Stimulated activated CD8-positive, alpha-beta memory T cell treated with anti-CD3 and anti-CD28 coated beads, Interleukin-4, amount 100 ng/mL, for 1 hour (primary cell): Measurements from ENCODE around the gene GPATCH2.
"Not testable (repeated sequence)": the region's sequence is repeated elsewhere in the genome, so short reads cannot be mapped to it uniquely, and the experiment has no call there.

Experiments
- DNase-seq, 2 donors: peaks; one replicate each; pipeline ENCODE4 v3.0.0-alpha.2; 2020; ENCODE audit warnings: low read depth in 2 of 2, low spot score in 1 of 2

GPATCH2 gene

GRCh38 chr1:217584286-217584811 is 46.5 kb downstream of the GPATCH2 start:
- DNase-seq = not testable (repeated sequence)

DNA sequence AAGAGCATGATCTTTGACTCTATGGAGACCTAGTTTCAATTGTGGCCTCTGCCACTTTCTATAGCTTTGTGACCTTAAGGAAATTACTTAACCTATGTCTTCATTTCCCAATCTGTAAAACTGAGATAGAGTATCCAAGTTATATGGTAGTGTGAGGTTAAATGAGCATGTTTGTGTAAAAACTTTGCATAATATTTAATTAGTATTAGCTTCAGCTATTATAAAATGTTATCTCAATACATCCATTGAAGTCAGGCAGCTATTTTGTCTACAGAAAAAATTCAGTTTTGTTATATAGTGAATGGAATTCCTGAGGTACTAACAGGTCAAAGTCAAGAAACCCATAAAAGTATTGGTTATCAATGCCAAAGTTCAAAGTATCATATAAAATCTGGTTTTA is 53.6 kb downstream of the GPATCH2 start:
- no peak for DNase-seq

GRCh38 chr1:217574265-217574949 is 56.5 kb downstream of the GPATCH2 start:
- no peak for DNase-seq

DNA sequence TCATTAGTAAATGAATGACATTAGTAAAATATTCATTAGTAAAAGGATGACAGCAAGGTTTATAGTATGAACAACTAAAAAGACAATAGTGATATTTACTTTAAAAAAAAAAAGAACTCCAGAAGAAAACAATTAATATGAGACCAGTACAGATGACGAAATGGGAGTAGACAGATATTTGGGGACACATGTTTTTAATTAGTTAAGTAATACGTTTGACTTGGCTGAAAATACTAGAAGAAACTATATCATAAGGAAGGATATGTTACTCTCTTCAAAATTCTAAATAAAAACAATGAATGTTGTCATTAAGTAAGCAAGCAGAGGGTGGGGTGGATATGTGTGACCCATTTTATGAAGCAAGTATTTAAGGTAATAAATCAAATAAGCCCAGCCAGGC is 61.9 kb downstream of the GPATCH2 start:
- no peak for DNase-seq

- DNase-seq = no peak
Measured at GRCh38 chr1:217568200-217568599, 62.7 kb downstream of the GPATCH2 start.

- DNase-seq = no peak
Measured at GRCh38 chr1:217564833-217565232, 66.1 kb downstream of the GPATCH2 start.

- no peak for DNase-seq
Measured at GRCh38 chr1:217564207-217564606, 66.7 kb downstream of the GPATCH2 start.

DNA sequence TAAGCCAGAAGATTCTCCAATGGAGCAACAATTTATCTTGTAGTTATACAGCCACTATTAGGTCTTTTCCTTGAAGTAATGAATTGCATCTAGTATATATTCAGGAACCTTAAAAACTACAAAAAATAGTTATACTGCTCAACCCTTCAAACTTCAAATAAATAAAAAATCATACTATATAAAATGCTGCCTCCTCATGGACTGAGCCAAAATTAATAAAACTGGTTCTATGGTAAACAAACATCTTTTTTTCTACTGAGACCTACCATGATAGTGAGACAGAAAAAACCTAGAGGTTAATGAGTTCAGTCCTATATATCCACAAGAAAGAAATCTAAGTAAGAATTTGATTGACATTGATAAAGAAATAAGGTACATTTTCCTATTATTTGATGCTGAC is 67.7 kb downstream of the GPATCH2 start:
- DNase-seq = no peak

DNA sequence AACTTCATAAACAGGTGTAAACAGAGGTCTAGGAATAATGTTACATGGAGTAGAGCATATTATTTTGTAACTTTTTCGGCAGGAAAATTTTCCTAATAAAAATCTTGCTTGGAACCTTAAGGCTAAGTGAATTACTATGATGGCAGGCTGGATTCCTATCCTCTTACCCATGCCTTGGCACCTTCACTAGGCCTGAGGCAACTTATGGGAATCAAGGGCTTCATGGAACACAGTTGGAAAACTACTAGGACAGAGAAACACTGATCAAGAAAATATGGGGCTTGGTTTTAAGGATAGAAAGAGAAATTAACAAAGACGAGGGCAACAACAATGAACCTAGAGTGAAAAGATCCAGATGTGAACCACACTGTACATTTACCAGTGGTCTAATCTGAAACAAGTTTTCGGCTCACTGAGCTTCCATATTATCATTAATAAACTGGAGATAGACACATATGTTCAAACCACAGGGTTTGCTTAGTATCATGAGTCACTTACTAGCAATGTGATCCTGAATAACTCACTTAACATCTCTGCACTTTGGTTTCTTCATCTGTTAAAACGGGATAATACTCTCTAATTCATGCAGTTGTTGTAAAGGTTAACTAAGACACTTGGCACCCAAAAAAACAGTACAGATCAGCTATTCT is 68.5 kb downstream of the GPATCH2 start:
- no peak for DNase-seq

DNA sequence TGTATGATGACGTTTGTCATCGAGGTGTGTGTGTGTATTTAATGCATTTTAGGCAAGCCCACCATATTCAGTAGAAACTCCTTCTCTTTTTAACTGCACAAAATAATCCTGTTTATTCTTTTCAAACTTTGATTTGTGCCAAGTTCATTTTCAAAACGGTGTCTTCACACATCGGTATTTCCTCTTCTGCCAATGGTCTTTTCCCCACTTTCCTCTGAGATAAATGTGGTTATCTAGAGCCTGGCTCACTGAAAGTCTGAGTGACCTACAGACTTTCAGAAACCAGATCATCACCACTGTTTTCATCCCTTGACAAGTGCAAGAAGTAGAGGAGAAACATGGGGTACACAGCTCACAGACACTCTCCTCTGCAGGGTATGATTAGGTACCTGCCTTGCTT is 69.4 kb downstream of the GPATCH2 start:
- DNase-seq = no peak

DNA sequence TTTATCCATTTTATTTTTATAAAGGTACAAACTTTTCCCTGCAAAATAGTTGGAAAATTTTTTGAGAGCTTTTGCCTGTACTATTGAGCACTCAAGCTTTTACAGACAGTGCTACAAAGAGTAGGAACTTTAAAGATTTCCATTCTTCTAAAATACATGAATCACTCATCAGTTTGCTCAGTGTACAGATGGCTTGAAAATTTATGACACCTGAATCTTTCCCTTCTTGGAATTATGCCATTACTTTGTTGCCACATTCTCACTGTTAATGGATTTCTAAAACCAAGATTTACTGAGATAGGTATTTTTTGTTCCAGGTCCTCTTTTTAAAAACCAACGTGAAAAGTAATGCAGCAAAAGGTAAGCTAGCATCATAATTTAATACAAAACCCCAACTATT is 76.0 kb downstream of the GPATCH2 start:
- DNase-seq = no peak

GRCh38 chr1:217553949-217554509 is 76.9 kb downstream of the GPATCH2 start:
- no peak for DNase-seq

- no peak for DNase-seq
Measured at GRCh38 chr1:217552339-217552951, 78.4 kb downstream of the GPATCH2 start.

DNA sequence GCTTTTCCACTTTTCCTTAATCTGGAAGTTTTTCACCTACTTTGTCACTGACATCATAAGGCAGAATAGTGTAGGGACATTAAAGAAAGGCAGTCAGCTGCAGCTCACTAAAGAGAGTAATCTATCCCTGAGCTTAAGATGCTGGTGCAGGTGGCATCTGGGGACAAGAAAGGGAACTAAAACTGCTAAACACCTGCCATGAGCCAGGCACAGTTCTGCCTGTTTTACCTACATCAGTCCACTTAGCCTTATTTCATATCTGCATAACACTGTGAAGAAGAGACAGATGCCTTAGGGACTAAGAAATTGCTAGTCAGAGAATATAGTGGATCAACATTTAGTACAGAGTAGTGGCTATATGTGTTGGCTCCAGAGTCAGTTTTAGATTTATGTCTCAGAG is 88.1 kb downstream of the GPATCH2 start:
- no peak for DNase-seq

DNA sequence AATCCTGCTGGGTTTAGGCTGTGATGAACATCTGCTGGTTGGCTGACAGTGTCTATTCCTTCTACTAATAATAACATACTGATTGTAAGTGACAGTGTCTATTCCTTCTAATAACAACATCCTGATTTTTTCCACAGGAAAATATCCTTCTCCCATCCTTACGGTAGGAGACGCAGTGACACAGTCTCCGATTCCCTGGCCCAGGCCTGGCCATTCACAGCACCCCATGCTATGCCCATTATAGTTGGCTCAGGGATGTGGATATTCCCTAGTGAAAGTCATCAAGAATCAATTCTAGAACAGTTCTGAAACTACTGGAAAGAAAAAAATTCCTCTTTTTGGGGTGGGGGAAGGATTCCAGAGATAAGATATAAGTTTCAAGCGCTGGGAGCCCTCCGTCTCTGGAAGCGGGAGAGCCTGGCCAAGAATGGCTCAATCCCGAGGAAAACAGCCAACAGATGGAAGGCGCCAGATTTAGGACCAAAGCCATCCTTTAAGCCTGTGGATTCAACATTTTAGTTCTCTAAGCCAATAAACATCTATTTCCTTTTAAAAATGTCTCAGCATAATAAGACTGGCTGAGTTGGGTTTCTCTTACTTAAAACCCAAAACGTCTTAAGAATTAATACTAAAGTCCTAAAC is 88.6 kb downstream of the GPATCH2 start:
- no peak for DNase-seq

- DNase-seq = no peak
Measured at GRCh38 chr1:217540321-217540720, 90.6 kb downstream of the GPATCH2 start.

DNA sequence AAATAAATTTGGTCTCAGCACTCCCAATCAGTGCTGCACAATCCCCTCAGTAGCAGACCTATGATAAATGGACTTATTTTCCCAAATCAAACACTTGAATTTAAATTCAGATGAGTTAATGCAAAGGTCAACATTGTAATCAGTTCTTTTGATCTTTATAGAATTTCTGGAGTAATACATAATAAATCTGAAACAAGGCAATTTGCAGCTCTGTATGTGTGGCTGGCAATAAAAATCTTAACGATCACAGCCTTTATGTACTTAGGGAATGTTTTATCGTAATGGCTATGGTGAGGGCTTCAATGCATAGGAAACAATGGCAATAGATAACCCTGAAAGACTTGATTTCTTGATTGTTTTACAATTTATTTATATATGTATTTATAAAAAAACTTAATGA is 91.4 kb downstream of the GPATCH2 start:
- no peak for DNase-seq

GRCh38 chr1:217535601-217536377 is 95.1 kb downstream of the GPATCH2 start:
- no peak for DNase-seq

- DNase-seq = no peak
Measured at GRCh38 chr1:217534566-217534965, 96.3 kb downstream of the GPATCH2 start.

- DNase-seq = no peak
Measured at GRCh38 chr1:217528271-217528670, 102.6 kb downstream of the GPATCH2 start.

DNA sequence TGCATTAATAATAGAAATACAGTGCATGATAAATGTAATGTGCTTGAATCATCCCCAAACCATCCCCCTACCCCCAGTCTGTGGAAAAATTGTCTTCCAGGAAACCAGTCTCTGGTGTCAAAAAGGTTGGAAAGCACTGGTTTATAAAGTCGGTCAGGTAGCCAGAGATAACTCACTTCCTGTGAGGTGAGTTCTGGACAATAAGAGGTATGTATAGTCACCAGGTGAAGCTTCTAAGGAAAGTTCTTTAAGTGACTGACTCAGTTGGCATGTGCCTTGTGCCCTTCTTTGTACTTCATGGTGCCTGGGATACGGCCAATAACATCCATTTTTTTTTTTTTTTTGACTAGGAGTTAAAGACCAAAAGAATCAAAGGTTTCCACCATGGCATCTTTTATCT is 103.7 kb downstream of the GPATCH2 start:
- DNase-seq = no peak
